Activated B cell treated with CpG ODN at 0.5 μM for 24 hours (primary cell): ENCODE measurements around the gene MTRR. TPM values are rescaled to one million over a fixed set of nuclear protein-coding genes. Genes with fewer than 3 reads are reported as not detected.

Experiments used
- ATAC-seq: fragments of 200-7000 bp; cut with Tn5 transposase; one replicate; pipeline ENCODE4 v1.10.0; 2021; ENCODE audit warnings: low read depth, mild to moderate bottlenecking, moderate library complexity
- CTCF ChIA-PET: fragments of 350-600 bp; sonication (Branson Sonifier 250); formaldehyde crosslinking; loops from one replicate; lab custom pipeline; 2021; ENCODE audit warnings: antibody characterized with exemption; lab: Charles Lee
- POLR2A ChIA-PET: fragments of 350-600 bp; sonication (Branson Sonifier 250); formaldehyde crosslinking; loops from one replicate; lab custom pipeline; 2021; ENCODE audit warnings: antibody characterized with exemption; lab: Charles Lee
- DNase-seq: peaks from one replicate; pipeline ENCODE4 v3.0.0; 2022
- H3K27ac Mint-ChIP-seq: one replicate; pipeline ENCODE4 v1.8.0; 2020; ENCODE audit warnings: mixed read lengths
- H3K27me3 Mint-ChIP-seq: one replicate; pipeline ENCODE4 v1.8.0; 2021; ENCODE audit warnings: mixed read lengths
- H3K36me3 Mint-ChIP-seq: one replicate; pipeline ENCODE4 v1.8.0; 2021; ENCODE audit warnings: low read depth, mixed read lengths
- H3K4me1 Mint-ChIP-seq: one replicate; pipeline ENCODE4 v1.8.0; 2021; ENCODE audit warnings: mixed read lengths
- H3K4me3 Mint-ChIP-seq: one replicate; pipeline ENCODE4 v1.8.0; 2020; ENCODE audit warnings: mild to moderate bottlenecking, mixed read lengths
- H3K9me3 Mint-ChIP-seq: one replicate; pipeline ENCODE4 v1.8.0; 2020; ENCODE audit warnings: mixed read lengths
- CTCF ChIP-seq: fragments of 200-600 bp; IDR thresholded peaks from one replicate; pipeline ENCODE4 v1.8.0; 2022; ENCODE audit warnings: antibody characterized with exemption, mild to moderate bottlenecking
- intact Hi-C: fragments of 100-400 bp; cut with micrococcal nuclease; formaldehyde crosslinking; loops from one replicate; pipeline ENCODE4 v1.15.1; 2024
- total RNA-seq: library from RNA; stranded (reverse); gene quantifications from 2 replicates; pipeline ENCODE4 v1.2.3, GENCODE V29; 2022

Gene MTRR
- total RNA-seq, 1 donor from 2014 or later = 70.7 TPM

GRCh38 chr5:7897014-7897600, 28.2 kb downstream of the MTRR start:
- TF ChIP-seq CTCF = no peak
- no peak for DNase-seq
- Mint-ChIP-seq H3K27me3 (no peaks in the 10 kb centered on the region), H3K4me1 (peaks cover 7% of the 10 kb centered on the region), H3K27ac (no peak overlapping the region), H3K36me3 (peaks cover 88% of the 10 kb centered on the region), H3K9me3 (no peaks in the 10 kb centered on the region), H3K4me3 (no peak overlapping the region)
- ChIA-PET POLR2A (no interaction called here), CTCF (interaction anchor here (1.0 kb wide), 1 partner anchor 10 kb away, joined by 3 read pairs; no protein-coding TSS in a partner anchor)
- ATAC-seq = no peak
- intact Hi-C loops = no loop called here

DNA sequence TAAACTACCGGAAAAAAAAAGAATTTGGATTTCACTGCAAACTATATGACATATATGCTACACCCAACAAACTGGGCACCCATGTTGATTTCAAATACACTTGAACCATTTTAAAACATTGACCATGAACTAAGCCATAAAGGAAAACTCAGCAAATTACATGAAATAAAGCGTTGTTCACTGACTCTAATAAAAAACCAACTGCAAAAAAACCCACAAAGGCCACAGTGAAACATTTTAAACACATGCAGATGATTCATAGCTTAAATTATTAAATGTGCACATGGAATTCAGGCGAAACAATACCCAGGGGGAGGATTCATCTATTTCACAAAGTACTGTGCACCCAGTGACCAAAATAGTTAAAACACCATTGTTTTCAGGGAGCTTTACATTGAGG, 33.3 kb downstream of the MTRR start:
- no peak for TF ChIP-seq CTCF
- Mint-ChIP-seq H3K4me1 (no peaks in the 10 kb centered on the region), H3K27ac (no peak overlapping the region), H3K9me3 (peaks cover 7% of the 10 kb centered on the region), H3K27me3 (no peaks in the 10 kb centered on the region), H3K36me3 (peaks cover 85% of the 10 kb centered on the region), H3K4me3 (no peak overlapping the region)
- CTCF ChIA-PET = no interaction called here
- POLR2A ChIA-PET = no interaction called here
- ATAC-seq = no peak
- intact Hi-C loops = no loop called here
- no peak for DNase-seq

DNA sequence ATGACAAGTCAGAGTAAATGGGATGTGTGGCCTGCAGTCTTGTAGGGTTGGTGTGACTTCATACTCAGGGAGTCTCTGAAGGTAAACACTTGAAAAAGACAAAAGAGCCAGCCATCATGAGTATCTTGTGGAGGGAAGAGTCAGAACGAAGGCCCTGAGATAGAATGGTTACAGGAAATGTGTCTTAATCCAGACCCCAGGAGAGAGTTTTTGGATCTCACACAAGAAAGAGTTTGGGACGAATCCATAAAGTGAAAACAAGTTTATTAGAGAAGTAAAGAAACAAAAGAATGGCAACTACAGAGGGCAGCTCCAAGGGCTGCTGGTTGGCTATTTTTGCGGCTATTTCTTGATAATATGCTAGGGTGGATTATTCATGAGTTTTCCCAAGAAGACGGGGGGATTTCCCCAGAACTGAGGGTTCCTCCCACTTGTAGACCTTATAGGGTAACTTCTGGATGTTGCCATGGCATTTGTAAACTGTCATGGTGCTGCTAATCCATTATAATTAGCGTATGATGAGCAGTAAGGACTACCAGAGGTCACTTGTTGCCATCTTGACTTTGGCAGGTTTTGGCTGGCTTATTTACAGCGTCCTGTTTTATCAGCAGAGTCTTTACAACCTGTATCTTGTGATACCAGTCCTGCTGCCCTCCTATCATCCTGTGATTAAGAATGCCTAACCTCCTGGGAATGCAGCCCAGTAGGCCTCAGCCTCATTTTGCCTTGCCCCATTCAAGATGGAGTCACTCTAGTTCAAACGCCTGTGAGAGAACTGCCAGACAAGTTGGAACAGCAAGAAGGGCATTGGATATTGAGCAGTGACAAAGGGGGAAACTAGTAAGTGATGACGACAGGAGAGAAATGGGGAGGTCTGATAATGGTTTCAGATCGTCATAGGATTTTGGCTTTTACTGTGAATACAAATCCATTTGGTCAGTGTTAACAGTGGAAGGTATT, 34.0 kb downstream of the MTRR start:
- DNase-seq (no peak), ATAC-seq (no peak)
- peaks cover 83% of the 10 kb centered on the region for H3K36me3 Mint-ChIP-seq
- ChIA-PET POLR2A (no interaction called here), CTCF (no interaction called here)
- no peak overlapping the region for H3K27ac Mint-ChIP-seq
- intact Hi-C loops = no loop called here
- peaks cover 9% of the 10 kb centered on the region for H3K9me3 Mint-ChIP-seq
- TF ChIP-seq CTCF = no peak
- no peak overlapping the region for H3K4me3 Mint-ChIP-seq
- no peaks in the 10 kb centered on the region for H3K4me1 Mint-ChIP-seq
- H3K27me3 Mint-ChIP-seq = no peaks in the 10 kb centered on the region

GRCh38 chr5:7904170-7904569, 35.2 kb downstream of the MTRR start:
- no peak for TF ChIP-seq CTCF
- Mint-ChIP-seq H3K27me3 (no peaks in the 10 kb centered on the region), H3K9me3 (peaks cover 20% of the 10 kb centered on the region), H3K4me3 (no peak overlapping the region), H3K4me1 (no peaks in the 10 kb centered on the region), H3K27ac (no peak overlapping the region), H3K36me3 (peaks cover 83% of the 10 kb centered on the region)
- no peak for ATAC-seq
- no peak for DNase-seq
- ChIA-PET POLR2A (no interaction called here), CTCF (interaction anchor here (1.2 kb wide), 1 partner anchor 17 kb away, joined by 4 read pairs; no protein-coding TSS in a partner anchor)
- intact Hi-C loops = no loop called here

GRCh38 chr5:7907612-7908011, 38.7 kb downstream of the MTRR start:
- no peaks in the 10 kb centered on the region for H3K27me3 Mint-ChIP-seq
- peaks cover 5% of the 10 kb centered on the region for H3K4me1 Mint-ChIP-seq
- ATAC-seq (no peak), DNase-seq (no peak)
- H3K27ac Mint-ChIP-seq = no peak overlapping the region
- no peak for TF ChIP-seq CTCF
- intact Hi-C loops = no loop called here
- peaks cover 76% of the 10 kb centered on the region for H3K36me3 Mint-ChIP-seq
- H3K4me3 Mint-ChIP-seq = no peak overlapping the region
- peaks cover 31% of the 10 kb centered on the region for H3K9me3 Mint-ChIP-seq
- ChIA-PET POLR2A (no interaction called here), CTCF (no interaction called here)
